A549 treated with dexamethasone at 1 μM for 4 hours (cell line): ENCODE data around the gene CDC42EP1. TPM values are rescaled to one million over a fixed set of nuclear protein-coding genes. Genes with fewer than 3 reads are reported as not detected.

Source experiments
- total RNA-seq: library from RNA; stranded (reverse); fragments of 200-300 nt; extraction: Qiagen RNA extraction; gene quantifications from 5 replicates; pipeline ENCODE4 v1.2.3, GENCODE V29; 2022

CDC42EP1 gene, protein sequence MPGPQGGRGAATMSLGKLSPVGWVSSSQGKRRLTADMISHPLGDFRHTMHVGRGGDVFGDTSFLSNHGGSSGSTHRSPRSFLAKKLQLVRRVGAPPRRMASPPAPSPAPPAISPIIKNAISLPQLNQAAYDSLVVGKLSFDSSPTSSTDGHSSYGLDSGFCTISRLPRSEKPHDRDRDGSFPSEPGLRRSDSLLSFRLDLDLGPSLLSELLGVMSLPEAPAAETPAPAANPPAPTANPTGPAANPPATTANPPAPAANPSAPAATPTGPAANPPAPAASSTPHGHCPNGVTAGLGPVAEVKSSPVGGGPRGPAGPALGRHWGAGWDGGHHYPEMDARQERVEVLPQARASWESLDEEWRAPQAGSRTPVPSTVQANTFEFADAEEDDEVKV
- total RNA-seq: 21.2 to 33.8 TPM (median 32.1 TPM) in 5 replicates

DNA sequence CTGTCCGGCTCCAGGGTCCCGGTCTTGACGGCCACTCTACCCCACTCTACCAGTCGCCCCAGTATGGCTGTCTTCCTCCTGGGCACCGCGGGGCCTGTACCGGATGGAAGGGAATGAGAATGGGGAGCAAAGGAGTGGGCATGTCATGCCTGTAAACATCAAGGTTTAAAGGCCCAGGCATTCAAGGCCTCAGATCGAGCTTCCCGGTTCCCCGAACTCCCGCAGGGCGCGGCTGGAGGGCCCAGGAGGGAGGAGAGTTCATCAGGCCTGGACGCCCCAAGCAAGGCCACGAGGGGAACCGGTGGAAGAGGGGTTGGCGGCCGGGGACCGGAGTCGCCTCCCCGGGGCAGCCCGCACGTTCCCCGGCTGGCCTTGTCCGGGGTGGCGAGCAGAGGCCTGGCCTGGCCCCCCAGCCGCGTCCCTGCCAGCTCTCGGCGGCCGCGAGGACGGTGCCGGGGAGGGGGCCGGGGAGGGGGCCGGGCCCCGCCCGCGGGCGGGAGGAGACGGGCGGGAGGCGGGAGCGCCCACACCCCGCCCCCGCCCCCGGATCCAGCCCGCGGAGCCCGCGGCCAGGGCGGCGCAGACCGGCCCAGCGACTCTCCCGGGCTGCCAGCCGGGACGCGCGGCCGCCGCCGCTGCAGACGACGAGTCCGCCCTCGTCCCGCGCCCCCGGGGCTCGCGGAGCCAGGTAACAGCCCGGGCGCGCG is at the start of gene CDC42EP1:
TSS of gene CDC42EP1 (plus strand) at position 580 of the 707 bp plus-strand sequence. CDS start 5,870 bp downstream, outside the sequence.

GRCh38 chr22:37519268-37520195 is 40.7 kb upstream of the CDC42EP1 start, which contains the start of gene CARD10:
CARD10 (minus strand) TSS chr22:37519415; CDS start chr22:37519200, 215 bp downstream.

GRCh38 chr22:37608477-37609239 is 48.4 kb downstream of the CDC42EP1 start, which contains the start of gene GGA1:
GGA1 (plus strand) TSS chr22:37608834; CDS start chr22:37608861, 27 bp downstream.

Other genes starting within 250 kb of the CDC42EP1 start
- 3.8 to 7.2 TPM (median 6.7 TPM) in 5 replicates for gene ELFN2, start 133.0 kb upstream of the CDC42EP1 start, total RNA-seq
- gene MFNG, start 74.1 kb upstream of the CDC42EP1 start, total RNA-seq: 0.79 to 1.7 TPM (median 1.2 TPM) in 5 replicates
- gene CARD10, start 41.1 kb upstream of the CDC42EP1 start, total RNA-seq: 18.5 to 31.8 TPM (median 31.7 TPM) in 5 replicates
- 0.15 TPM in 1 of 5 replicates, not detected in the others for gene LGALS2, start 19.6 kb downstream of the CDC42EP1 start, total RNA-seq
- gene GGA1, start 48.4 kb downstream of the CDC42EP1 start, total RNA-seq: 14.3 to 22.1 TPM (median 21.7 TPM) in 5 replicates
- gene SH3BP1, start 79.2 kb downstream of the CDC42EP1 start, total RNA-seq: 0.72 to 2.6 TPM (median 1.2 TPM) in 5 replicates
- gene PDXP, start 98.2 kb downstream of the CDC42EP1 start, total RNA-seq: 12.2 to 15.2 TPM (median 13.6 TPM) in 5 replicates
- gene LGALS1, start 115.2 kb downstream of the CDC42EP1 start, total RNA-seq: 991 to 1,387 TPM (median 1,073 TPM) in 5 replicates
- 23.8 to 33.6 TPM (median 25.7 TPM) in 5 replicates for gene NOL12, start 125.9 kb downstream of the CDC42EP1 start, total RNA-seq
- 24.9 to 36.3 TPM (median 32.0 TPM) in 5 replicates for gene TRIOBP, start 136.6 kb downstream of the CDC42EP1 start, total RNA-seq
- gene GCAT, start 247.5 kb downstream of the CDC42EP1 start, total RNA-seq: 2.6 to 4.2 TPM (median 3.4 TPM) in 5 replicates